ENCODE measurements around the gene BNIP5. TPM values are rescaled to one million over a fixed set of nuclear protein-coding genes. Genes with fewer than 3 reads are reported as not detected.

The BNIP5 gene
- total and polyA plus RNA-seq, 10 donors: 0.05 TPM; not detected in 9

DNA sequence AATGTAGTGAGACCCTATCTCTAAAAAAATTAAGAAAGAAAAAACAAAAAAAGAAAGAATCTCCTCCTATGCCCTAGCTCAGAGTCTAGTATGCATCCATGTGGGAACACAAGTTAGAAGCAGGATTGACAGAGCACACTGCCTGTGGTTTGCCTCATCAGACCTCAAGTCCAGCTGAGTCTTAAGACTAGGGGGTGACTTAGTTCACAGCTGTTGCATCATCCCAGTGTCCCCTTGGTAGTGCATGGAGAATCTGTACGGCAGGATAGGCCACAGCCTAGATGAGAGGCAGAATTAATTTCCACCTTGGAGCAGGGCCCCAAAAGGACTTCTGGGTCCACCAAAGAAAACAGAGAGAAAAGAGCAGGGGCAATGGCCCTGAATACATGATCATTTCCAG is 53.1 kb downstream of the BNIP5 start:
- intact Hi-C loops (cut with DNase I; ENCODE audit: low total_unique reads): no loop called here
- no peaks in the 10 kb centered on the region for H3K36me3 ChIP-seq
- TF ChIP-seq, protein P1, sequence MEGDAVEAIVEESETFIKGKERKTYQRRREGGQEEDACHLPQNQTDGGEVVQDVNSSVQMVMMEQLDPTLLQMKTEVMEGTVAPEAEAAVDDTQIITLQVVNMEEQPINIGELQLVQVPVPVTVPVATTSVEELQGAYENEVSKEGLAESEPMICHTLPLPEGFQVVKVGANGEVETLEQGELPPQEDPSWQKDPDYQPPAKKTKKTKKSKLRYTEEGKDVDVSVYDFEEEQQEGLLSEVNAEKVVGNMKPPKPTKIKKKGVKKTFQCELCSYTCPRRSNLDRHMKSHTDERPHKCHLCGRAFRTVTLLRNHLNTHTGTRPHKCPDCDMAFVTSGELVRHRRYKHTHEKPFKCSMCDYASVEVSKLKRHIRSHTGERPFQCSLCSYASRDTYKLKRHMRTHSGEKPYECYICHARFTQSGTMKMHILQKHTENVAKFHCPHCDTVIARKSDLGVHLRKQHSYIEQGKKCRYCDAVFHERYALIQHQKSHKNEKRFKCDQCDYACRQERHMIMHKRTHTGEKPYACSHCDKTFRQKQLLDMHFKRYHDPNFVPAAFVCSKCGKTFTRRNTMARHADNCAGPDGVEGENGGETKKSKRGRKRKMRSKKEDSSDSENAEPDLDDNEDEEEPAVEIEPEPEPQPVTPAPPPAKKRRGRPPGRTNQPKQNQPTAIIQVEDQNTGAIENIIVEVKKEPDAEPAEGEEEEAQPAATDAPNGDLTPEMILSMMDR (IDR thresholded peaks at IDR 0.05 in 8 of 11, conservative IDR thresholded peaks at IDR 0.05 in 3 of 11): no peak
- no peak for TF ChIP-seq POLR2A (IDR thresholded peaks at IDR 0.05)
- no peak for TF ChIP-seq POLR2AphosphoS5 (IDR thresholded peaks at IDR 0.05)
- no peak for DNase-seq
- 71 to 89% (median 79%) methylated on average over 1 of the region's 1 CpG for WGBS, 5 donors
- H3K4me1 ChIP-seq: peaks cover 0 to 10% (median 2%) of the 10 kb centered on the region in 6 donors
- no peak overlapping the region for H3K27ac ChIP-seq
- H3K9me3 ChIP-seq: no peaks in the 10 kb centered on the region
- peaks cover 0 to 53% (median 11%) of the 10 kb centered on the region in 7 donors for H3K27me3 ChIP-seq (replicated peaks in 1 of 7)
- H3K4me3 ChIP-seq: no peak overlapping the region

DNA sequence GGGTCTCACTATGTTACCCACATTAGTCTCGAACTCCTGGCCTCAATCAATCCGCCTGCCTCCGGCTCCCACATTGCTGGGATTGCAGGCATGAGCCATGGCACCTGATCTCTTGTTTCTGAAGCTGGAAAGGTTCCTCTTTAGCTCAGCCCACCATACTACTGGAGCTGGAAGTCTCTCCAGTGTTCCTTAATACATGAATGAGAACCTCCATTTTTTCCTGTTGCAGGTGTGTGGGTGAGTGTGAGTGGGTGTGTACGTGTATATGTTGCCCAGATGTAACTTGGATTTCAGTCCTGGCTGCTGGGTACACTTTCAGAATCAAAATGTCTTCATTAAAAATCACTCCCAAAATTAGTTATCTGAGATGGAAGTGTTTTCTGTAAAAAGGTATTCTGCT is 55.7 kb downstream of the BNIP5 start:
- H3K27me3 ChIP-seq (replicated peaks in 1 of 7): peaks cover 0 to 34% (median 11%) of the 10 kb centered on the region in 7 donors
- no peak for DNase-seq

DNA sequence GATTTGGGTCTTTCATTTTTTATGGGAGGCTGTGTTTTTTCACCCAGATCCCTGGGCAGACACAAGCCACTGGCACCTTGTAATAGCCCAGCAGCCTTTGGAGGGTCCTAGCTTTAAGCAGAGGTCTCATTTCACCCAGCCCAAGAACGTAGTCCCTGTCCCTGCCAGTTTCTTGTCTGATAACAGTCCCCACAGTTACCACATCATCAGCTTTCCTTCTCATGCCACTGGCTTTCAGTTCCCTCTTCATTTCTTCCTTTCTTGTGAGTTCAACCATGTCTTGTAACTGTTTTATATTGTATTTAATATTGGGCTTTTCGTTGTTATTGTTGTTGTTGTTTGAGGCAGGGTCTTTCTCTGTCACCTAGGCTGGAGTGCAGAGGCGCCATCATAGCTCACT is 56.2 kb downstream of the BNIP5 start:
- no peaks in the 10 kb centered on the region for H3K36me3 ChIP-seq
- H3K9me3 ChIP-seq: no peaks in the 10 kb centered on the region
- TF ChIP-seq, protein P1 (IDR thresholded peaks at IDR 0.05 in 8 of 11, conservative IDR thresholded peaks at IDR 0.05 in 3 of 11): no peak
- TF ChIP-seq POLR2A (IDR thresholded peaks at IDR 0.05): no peak
- no peak for TF ChIP-seq POLR2AphosphoS5 (IDR thresholded peaks at IDR 0.05)
- peaks cover 0 to 29% (median 9%) of the 10 kb centered on the region in 7 donors for H3K27me3 ChIP-seq (replicated peaks in 1 of 7)
- H3K4me3 ChIP-seq: no peak overlapping the region
- DNase-seq: no peak
- H3K27ac ChIP-seq: no peak overlapping the region
- peaks cover 0 to 10% (median 2%) of the 10 kb centered on the region in 6 donors for H3K4me1 ChIP-seq
- WGBS, 5 donors: 51 to 56% (median 56%) methylated on average over 3 of the region's 3 CpGs
- intact Hi-C loops (cut with DNase I; ENCODE audit: low total_unique reads): no loop called here

More for the DNA sequence above, 55.7 kb downstream of the BNIP5 start:
- Histone ChIP-seq H3K4me3 (no peak overlapping the region), H3K9me3 (no peaks in the 10 kb centered on the region), H3K4me1 (peaks cover 0 to 10% (median 2%) of the 10 kb centered on the region in 6 donors), H3K36me3 (no peaks in the 10 kb centered on the region), H3K27ac (no peak overlapping the region)
- TF ChIP-seq, protein P1 (IDR thresholded peaks at IDR 0.05 in 8 of 11, conservative IDR thresholded peaks at IDR 0.05 in 3 of 11): no peak
- TF ChIP-seq POLR2A (IDR thresholded peaks at IDR 0.05) (no peak), POLR2AphosphoS5 (IDR thresholded peaks at IDR 0.05) (no peak)
- 82 to 90% (median 87%) methylated on average over 4 of the region's 4 CpGs for whole genome bisulfite sequencing, 5 donors
- intact Hi-C loops (cut with DNase I; ENCODE audit: low total_unique reads): no loop called here

DNA sequence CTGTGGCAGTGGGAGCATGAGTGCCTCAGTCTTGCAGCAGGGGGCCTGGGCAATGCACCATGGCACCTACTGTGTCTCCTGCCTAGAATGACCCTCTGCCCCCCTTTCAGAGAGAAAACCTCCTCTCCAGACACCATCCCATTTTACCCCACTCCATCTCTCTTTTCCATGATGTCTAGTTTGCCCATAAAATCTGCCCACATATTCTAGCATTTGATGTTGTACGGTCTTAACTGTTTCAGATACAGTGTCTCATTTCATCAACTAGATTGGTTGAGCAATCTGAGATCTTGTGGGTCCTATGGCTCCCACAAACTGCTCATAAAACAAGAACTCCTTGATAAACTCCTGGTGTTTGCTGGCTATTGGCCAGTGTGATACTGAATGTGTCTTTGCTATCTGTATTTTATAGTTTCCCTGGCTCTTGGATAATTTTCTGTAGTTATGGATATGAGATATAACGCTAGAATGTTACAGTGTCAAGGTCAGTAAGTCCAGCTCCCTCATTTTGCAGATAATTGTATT is 58.7 kb downstream of the BNIP5 start:
- Histone ChIP-seq H3K36me3 (no peaks in the 10 kb centered on the region), H3K27ac (no peak overlapping the region), H3K9me3 (no peaks in the 10 kb centered on the region), H3K4me3 (no peak overlapping the region), H3K4me1 (peaks cover 0 to 10% (median 2%) of the 10 kb centered on the region in 6 donors), H3K27me3 (replicated peaks in 1 of 7) (peaks cover 0 to 6% (median 0%) of the 10 kb centered on the region in 7 donors)
- DNase-seq: no peak
- TF ChIP-seq, protein P1 (IDR thresholded peaks at IDR 0.05 in 8 of 11, conservative IDR thresholded peaks at IDR 0.05 in 3 of 11): no peak
- TF ChIP-seq POLR2AphosphoS5 (IDR thresholded peaks at IDR 0.05) (no peak), POLR2A (IDR thresholded peaks at IDR 0.05) (no peak)
- WGBS, 5 donors: 68 to 86% (median 72%) methylated on average over 2 of the region's 2 CpGs
- intact Hi-C loops (cut with DNase I; ENCODE audit: low total_unique reads): no loop called here

Data from spleen (tissue), 11 donors.